GM12801 (cell line): ENCODE data around the gene VOPP1.

Experiments
- CTCF ChIP-seq: IDR thresholded peaks from one replicate; pipeline ENCODE4 v1.5.1; 2011; ENCODE audit warnings: control low read depth; ENCODE audit not compliant: insufficient read length; ENCODE audit errors: extremely low read depth

Gene VOPP1

GRCh38 chr7:55439627-55440026 is 132.7 kb downstream of the VOPP1 start:
- no peak for TF ChIP-seq CTCF

DNA sequence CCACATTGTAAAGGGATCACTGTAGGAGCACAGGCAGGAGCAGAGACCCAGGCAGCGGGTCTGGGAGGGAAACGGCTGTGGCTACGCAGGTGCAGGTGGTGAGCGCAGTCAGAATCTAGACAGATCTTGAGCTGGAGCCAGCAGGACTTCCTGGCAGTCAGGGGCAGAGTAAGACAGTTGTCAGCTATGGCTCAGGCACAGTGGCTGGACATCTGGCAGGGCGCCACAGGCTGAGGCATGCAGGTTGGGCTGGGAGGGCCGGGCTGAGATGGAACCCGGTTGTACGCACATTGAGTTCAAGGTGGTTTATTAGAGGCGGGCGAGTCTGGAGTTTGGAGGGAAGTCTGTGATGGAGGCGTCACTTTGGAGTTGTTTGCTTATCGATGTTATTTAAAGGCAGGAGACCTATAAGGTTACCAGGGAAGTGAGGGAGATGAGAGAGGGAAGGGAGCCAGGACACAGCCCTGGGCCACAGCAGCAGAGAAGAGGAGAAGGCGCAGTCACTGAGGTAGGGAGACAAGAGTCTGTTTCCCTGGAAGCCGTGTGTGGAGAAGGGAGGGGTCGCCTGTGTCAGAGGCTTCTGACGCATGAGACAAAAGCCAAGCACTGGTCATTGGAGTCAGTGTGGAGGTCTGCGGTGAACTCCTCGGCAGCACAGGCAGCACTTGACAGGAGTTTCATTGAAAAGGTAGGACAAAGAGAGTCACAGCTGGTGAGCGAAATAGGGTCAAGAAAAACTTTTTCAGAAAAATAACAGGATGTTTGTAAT is 133.4 kb downstream of the VOPP1 start:
- no peak for TF ChIP-seq CTCF

DNA sequence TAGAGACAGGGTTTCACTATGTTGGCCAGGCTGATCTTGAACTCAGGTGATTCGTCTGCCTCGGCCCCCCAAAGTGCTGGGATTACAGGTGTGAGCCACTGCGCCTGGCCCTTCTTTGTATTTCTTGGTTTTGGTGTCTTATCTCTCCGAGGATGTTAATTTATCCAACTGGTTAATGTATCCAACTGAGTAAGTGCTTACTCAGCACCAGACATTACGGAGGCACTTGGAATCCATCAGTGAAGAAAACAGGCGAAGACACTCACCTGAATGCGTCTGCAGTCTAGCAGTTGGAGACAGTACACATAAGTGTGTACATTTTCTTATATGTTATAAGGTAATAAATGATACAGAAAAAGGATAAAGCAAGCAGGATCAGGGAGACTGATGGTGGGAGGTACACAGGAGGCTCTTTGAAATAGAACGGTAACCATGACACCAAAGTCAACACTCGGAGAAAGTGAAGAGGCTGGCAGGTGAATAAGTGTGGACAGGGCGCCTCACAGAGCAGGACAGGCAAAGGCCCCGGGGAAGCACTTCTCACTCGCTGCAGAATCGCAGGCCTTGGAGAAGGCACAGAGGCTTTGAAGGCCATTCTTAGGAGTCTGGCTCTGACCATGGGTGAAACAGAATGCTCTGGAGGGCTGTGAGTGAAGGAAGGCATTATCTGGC is 134.1 kb downstream of the VOPP1 start:
- TF ChIP-seq CTCF = no peak

- TF ChIP-seq CTCF = no peak
These were observed 134.9 kb downstream of the VOPP1 start for GRCh38 chr7:55437375-55437774.

- TF ChIP-seq CTCF = no peak
These were observed 135.8 kb downstream of the VOPP1 start for GRCh38 chr7:55436457-55436856.

DNA sequence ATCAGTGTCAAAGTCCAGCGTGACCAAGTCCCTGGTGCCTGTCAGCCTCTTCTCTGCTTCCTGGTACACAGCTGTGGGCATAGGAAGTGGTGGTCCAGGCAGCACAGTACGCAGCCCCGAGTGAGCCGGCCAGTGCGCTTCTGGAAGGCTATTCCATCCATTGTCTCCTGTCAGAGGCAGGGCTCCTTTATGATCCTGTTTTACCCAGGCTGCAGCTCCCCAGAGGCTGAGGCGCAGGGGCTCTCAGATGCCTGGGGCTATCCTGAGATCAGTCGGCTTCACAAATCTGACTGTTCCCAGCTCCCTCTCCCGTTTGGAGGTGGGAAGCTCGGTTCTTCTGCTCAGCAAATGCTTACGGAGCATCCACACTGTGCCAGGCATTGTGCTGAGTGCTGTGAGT is 136.8 kb downstream of the VOPP1 start:
- no peak for TF ChIP-seq CTCF

- TF ChIP-seq CTCF = no peak
These were observed 139.1 kb downstream of the VOPP1 start for GRCh38 chr7:55432939-55433784.
